HFFc6 (cell line): ENCODE measurements around the gene BTD. TPM values are rescaled to one million over a fixed set of nuclear protein-coding genes. Genes with fewer than 3 reads are reported as not detected.

Experiments used
- DNase-seq: peaks from one replicate; pipeline ENCODE4 v3.0.0-alpha.2; 2018
- H3K27ac Mint-ChIP-seq: 2 replicates; pipeline ENCODE4 v1.8.0; 2020; ENCODE audit warnings: mild to moderate bottlenecking, mixed read lengths
- H3K27me3 Mint-ChIP-seq: 2 replicates; pipeline ENCODE4 v1.8.0; 2021; ENCODE audit warnings: mild to moderate bottlenecking, moderate library complexity, mixed read lengths; ENCODE audit not compliant: insufficient read depth
- H3K36me3 Mint-ChIP-seq: 2 replicates; pipeline ENCODE4 v1.8.0; 2021; ENCODE audit warnings: low read depth, mixed read lengths
- H3K4me1 Mint-ChIP-seq: 2 replicates; pipeline ENCODE4 v1.8.0; 2020; ENCODE audit warnings: low read depth, mixed read lengths
- H3K4me3 Mint-ChIP-seq: 2 replicates; pipeline ENCODE4 v1.8.0; 2020; ENCODE audit warnings: mild to moderate bottlenecking, moderate library complexity, mixed read lengths
- H3K9me3 Mint-ChIP-seq: 2 replicates; pipeline ENCODE4 v1.8.0; 2020; ENCODE audit warnings: mild to moderate bottlenecking, mixed read lengths
- total RNA-seq, 6 experiments: library from RNA; stranded (reverse); fragmentation: NEBNext Ultra II Directional; extraction: Animal tissue kit (Norgen Biotek cat#: 25700); gene quantifications; 2 replicates in 1 of 6; 3 replicates in 5 of 6; pipeline ENCODE4 v1.2.3, GENCODE V29; 2021
- TF ChIP-seq, protein P1 (sequence below): fragments of 200-600 bp; sonication (generic); IDR thresholded peaks from 2 replicates; pipeline ENCODE4 v1.5.0; 2021; ENCODE audit warnings: antibody characterized with exemption, mild to moderate bottlenecking

The BTD gene
- total RNA-seq, 6 experiments from 2014 or later, result 13.9 to 22.7 (median 17.2) TPM

GRCh38 chr3:15630646-15631350 is 29.3 kb downstream of the BTD start:
- peak; percentile 79 for DNase-seq
- Mint-ChIP-seq H3K4me1 (peaks cover 74% of the 10 kb centered on the region), H3K27me3 (no peaks in the 10 kb centered on the region; the same call in 1 of the 2 replicates), H3K4me3 (peak overlapping the region; percentile 86), H3K36me3 (0 out of 2 replicates have a peak, but pooled peaks cover 4% of the 10 kb centered on the region), H3K9me3 (no peaks in the 10 kb centered on the region), H3K27ac (peak overlapping the region; percentile 89)
- TF ChIP-seq, protein P1, sequence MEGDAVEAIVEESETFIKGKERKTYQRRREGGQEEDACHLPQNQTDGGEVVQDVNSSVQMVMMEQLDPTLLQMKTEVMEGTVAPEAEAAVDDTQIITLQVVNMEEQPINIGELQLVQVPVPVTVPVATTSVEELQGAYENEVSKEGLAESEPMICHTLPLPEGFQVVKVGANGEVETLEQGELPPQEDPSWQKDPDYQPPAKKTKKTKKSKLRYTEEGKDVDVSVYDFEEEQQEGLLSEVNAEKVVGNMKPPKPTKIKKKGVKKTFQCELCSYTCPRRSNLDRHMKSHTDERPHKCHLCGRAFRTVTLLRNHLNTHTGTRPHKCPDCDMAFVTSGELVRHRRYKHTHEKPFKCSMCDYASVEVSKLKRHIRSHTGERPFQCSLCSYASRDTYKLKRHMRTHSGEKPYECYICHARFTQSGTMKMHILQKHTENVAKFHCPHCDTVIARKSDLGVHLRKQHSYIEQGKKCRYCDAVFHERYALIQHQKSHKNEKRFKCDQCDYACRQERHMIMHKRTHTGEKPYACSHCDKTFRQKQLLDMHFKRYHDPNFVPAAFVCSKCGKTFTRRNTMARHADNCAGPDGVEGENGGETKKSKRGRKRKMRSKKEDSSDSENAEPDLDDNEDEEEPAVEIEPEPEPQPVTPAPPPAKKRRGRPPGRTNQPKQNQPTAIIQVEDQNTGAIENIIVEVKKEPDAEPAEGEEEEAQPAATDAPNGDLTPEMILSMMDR, result no peak

DNA sequence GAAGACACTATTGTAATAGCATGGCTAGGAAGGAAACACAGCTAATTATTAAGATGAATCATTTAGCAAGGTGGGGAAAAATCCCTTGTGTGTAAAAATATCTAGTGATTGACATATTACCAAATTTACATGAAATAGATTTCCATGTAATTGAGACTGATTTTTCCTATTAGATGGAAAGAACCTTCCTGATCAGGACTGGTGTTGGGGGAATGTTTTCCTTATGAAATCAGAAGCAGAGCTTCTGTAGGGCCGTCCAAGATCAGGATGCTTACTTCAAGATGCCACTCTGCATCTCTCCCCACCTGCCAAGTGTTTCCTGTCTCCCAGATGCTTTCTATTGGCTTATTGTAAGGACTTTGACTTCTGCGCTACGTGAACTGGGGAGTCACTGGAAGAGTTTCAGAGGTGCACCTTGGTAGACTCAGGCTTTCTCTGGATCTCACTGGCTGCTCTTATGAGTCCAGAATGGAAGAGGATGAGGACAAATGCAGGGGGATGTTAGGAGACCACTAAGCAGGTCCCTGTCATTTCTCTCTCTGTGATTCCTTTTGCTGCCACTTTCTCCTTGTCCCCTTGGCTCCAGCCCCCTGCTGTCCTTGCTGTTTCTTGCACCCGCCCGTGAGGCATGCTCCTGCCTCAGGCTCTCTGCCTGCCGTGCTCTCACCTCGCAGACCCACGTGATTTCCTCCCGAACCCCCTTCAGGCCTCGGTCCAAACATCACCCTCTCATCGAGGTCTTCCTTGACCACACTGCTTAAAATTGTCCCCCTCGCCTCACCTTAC is 30.1 kb downstream of the BTD start:
- Mint-ChIP-seq H3K27ac (peak overlapping the region; percentile 89), H3K36me3 (0 out of 2 replicates have a peak, but pooled peaks cover 4% of the 10 kb centered on the region), H3K27me3 (no peaks in the 10 kb centered on the region; the same call in 1 of the 2 replicates), H3K4me1 (peaks cover 82% of the 10 kb centered on the region), H3K4me3 (peak overlapping the region; percentile 50), H3K9me3 (no peaks in the 10 kb centered on the region)
- no peak for DNase-seq
- TF ChIP-seq, protein P1, result peak; percentile 36

DNA sequence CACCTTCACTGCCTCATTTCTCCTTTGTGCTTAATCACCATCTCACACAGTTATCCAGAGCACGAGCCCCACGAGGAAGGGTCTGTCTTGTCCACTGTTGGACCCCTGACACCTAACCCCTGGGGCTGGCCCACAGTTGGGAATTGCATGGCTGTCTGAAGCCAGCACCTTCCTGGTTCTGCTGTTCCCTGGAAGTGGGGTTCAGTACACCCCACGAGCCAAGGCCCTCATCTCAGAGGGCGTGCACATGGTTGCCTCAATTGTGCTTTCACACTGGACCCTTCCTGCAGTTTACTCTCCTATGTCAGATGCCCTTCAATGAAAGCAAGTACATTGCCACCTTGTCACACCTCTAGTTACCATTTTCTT is 30.7 kb downstream of the BTD start:
- 0 out of 2 replicates have a peak, but pooled peaks cover 4% of the 10 kb centered on the region for H3K36me3 Mint-ChIP-seq
- H3K27ac Mint-ChIP-seq, result peak overlapping the region; percentile 89
- TF ChIP-seq, protein P1, result no peak
- no peaks in the 10 kb centered on the region for H3K9me3 Mint-ChIP-seq
- H3K4me3 Mint-ChIP-seq, result peak overlapping the region; percentile 50; the same call in 1 of the 2 replicates
- DNase-seq, result no peak
- no peaks in the 10 kb centered on the region; the same call in 1 of the 2 replicates for H3K27me3 Mint-ChIP-seq
- H3K4me1 Mint-ChIP-seq, result peaks cover 88% of the 10 kb centered on the region

GRCh38 chr3:15633159-15633558 is 31.6 kb downstream of the BTD start:
- Mint-ChIP-seq H3K4me1 (peaks cover 98% of the 10 kb centered on the region), H3K27ac (peak overlapping the region; percentile 100), H3K36me3 (peaks cover 12% of the 10 kb centered on the region; the same call in 1 of the 2 replicates), H3K9me3 (no peaks in the 10 kb centered on the region), H3K27me3 (no peaks in the 10 kb centered on the region; the same call in 1 of the 2 replicates), H3K4me3 (no peak overlapping the region; the same call in 1 of the 2 replicates)
- TF ChIP-seq, protein P1, result no peak
- no peak for DNase-seq

- peak; percentile 30 for DNase-seq
- Mint-ChIP-seq H3K4me3 (peak overlapping the region; percentile 87), H3K4me1 (peaks cover 100% of the 10 kb centered on the region), H3K27ac (peak overlapping the region; percentile 100), H3K27me3 (no peaks in the 10 kb centered on the region; the same call in 1 of the 2 replicates), H3K36me3 (peaks cover 12% of the 10 kb centered on the region; the same call in 1 of the 2 replicates), H3K9me3 (no peaks in the 10 kb centered on the region)
- TF ChIP-seq, protein P1, result no peak
These were observed 32.4 kb downstream of the BTD start for GRCh38 chr3:15633766-15634598.
